ENCODE data around the gene PLEK2. TPM values are rescaled to one million over a fixed set of nuclear protein-coding genes. Genes with fewer than 3 reads are reported as not detected.

Gene PLEK2
- total RNA-seq, 2 donors from 2014 or later = 1.6 to 2.0 TPM

GRCh38 chr14:67387195-67387594 lies 24.8 kb downstream of the PLEK2 start:
- Histone ChIP-seq H3K9ac (ENCODE audit: extremely low read depth, low read length, poor library complexity, severe bottlenecking) (no peak overlapping the region), H3K4me3 (ENCODE audit: low read length) (no peak overlapping the region), H3K9me3 (ENCODE audit: control insufficient read depth, low read length) (no peaks in the 10 kb centered on the region), H3K27ac (ENCODE audit: low read depth, low read length) (no peak overlapping the region), H3K27me3 (ENCODE audit: control insufficient read depth, insufficient read depth, low read length, poor library complexity, severe bottlenecking) (no peaks in the 10 kb centered on the region), H3K4me1 (ENCODE audit: control insufficient read depth, insufficient read depth, low read length) (no peaks in the 10 kb centered on the region), H3K36me3 (ENCODE audit: control insufficient read depth, insufficient read depth, low read length) (peaks cover 47% of the 10 kb centered on the region)
- Mint-ChIP-seq H3K4me1 (no peaks in the 10 kb centered on the region), H3K27me3 (ENCODE audit: insufficient read depth) (no peaks in the 10 kb centered on the region), H3K27ac (no peak overlapping the region), H3K4me3 (no peak overlapping the region), H3K9me3 (no peaks in the 10 kb centered on the region), H3K36me3 (ENCODE audit: low read depth) (peaks cover 29% of the 10 kb centered on the region)
- 92% methylated on average over 2 of the region's 2 CpGs; no CpG with 5 or more reads in 1 of the 2 experiments for WGBS, 2 experiments (ENCODE audit: insufficient coverage in 1 of 2, insufficient read length in 1 of 2)
- no peak for TF ChIP-seq CTCF (conservative IDR thresholded peaks at IDR 0.05)
- no peak for DNase-seq

GRCh38 chr14:67385618-67386017 lies 26.3 kb downstream of the PLEK2 start:
- Mint-ChIP-seq H3K27me3 (ENCODE audit: insufficient read depth) (no peaks in the 10 kb centered on the region), H3K4me3 (no peak overlapping the region), H3K9me3 (no peaks in the 10 kb centered on the region), H3K27ac (no peak overlapping the region), H3K4me1 (no peaks in the 10 kb centered on the region), H3K36me3 (ENCODE audit: low read depth) (peaks cover 41% of the 10 kb centered on the region)
- Histone ChIP-seq H3K36me3 (ENCODE audit: control insufficient read depth, insufficient read depth, low read length) (peaks cover 63% of the 10 kb centered on the region), H3K27me3 (ENCODE audit: control insufficient read depth, insufficient read depth, low read length, poor library complexity, severe bottlenecking) (no peaks in the 10 kb centered on the region), H3K9ac (ENCODE audit: extremely low read depth, low read length, poor library complexity, severe bottlenecking) (no peak overlapping the region), H3K9me3 (ENCODE audit: control insufficient read depth, low read length) (no peaks in the 10 kb centered on the region), H3K4me1 (ENCODE audit: control insufficient read depth, insufficient read depth, low read length) (no peaks in the 10 kb centered on the region), H3K27ac (ENCODE audit: low read depth, low read length) (no peak overlapping the region), H3K4me3 (ENCODE audit: low read length) (no peak overlapping the region)
- no peak for TF ChIP-seq CTCF (conservative IDR thresholded peaks at IDR 0.05)
- WGBS, 2 experiments (ENCODE audit: insufficient coverage in 1 of 2, insufficient read length in 1 of 2) = 100% methylated on average over 2 of the region's 2 CpGs
- no peak for DNase-seq

GRCh38 chr14:67385120-67385519 lies 26.8 kb downstream of the PLEK2 start:
- no peak overlapping the region for H3K9ac ChIP-seq (ENCODE audit: extremely low read depth, low read length, poor library complexity, severe bottlenecking)
- no peak for TF ChIP-seq CTCF (conservative IDR thresholded peaks at IDR 0.05)
- Mint-ChIP-seq H3K27ac (no peak overlapping the region), H3K4me1 (no peaks in the 10 kb centered on the region), H3K27me3 (ENCODE audit: insufficient read depth) (no peaks in the 10 kb centered on the region), H3K4me3 (no peak overlapping the region), H3K36me3 (ENCODE audit: low read depth) (peaks cover 45% of the 10 kb centered on the region), H3K9me3 (no peaks in the 10 kb centered on the region)
- peaks cover 68% of the 10 kb centered on the region for H3K36me3 ChIP-seq (ENCODE audit: control insufficient read depth, insufficient read depth, low read length)
- no peaks in the 10 kb centered on the region for H3K9me3 ChIP-seq (ENCODE audit: control insufficient read depth, low read length)
- no peaks in the 10 kb centered on the region for H3K4me1 ChIP-seq (ENCODE audit: control insufficient read depth, insufficient read depth, low read length)
- WGBS, 2 experiments (ENCODE audit: insufficient coverage in 1 of 2, insufficient read length in 1 of 2) = 88% methylated on average over 1 to 2 of the region's 2 CpGs
- no peaks in the 10 kb centered on the region for H3K27me3 ChIP-seq (ENCODE audit: control insufficient read depth, insufficient read depth, low read length, poor library complexity, severe bottlenecking)
- H3K4me3 ChIP-seq (ENCODE audit: low read length) = no peak overlapping the region
- H3K27ac ChIP-seq (ENCODE audit: low read depth, low read length) = no peak overlapping the region
- DNase-seq = no peak

All from endodermal cell (in vitro differentiated cells).